Activated T-cell treated with anti-CD3 and anti-CD28 coated beads, Interleukin-2, amount 50 U/mL, for 4 hours (primary cell): Measurements from ENCODE around the gene ITPRIP. TPM values are rescaled to one million over a fixed set of nuclear protein-coding genes. Genes with fewer than 3 reads are reported as not detected.
A peak's percentile ranks its signal among the peaks of the same experiment; 100 is the strongest.

Experiments
- ATAC-seq, 2 donors: fragments of 200-7000 bp; cut with Tn5 transposase; one replicate each; pipeline ENCODE4 v1.10.0; 2021
- DNase-seq: peaks from one replicate; pipeline ENCODE4 v3.0.0-alpha.2; 2020
- H3K27me3 Mint-ChIP-seq: one replicate; pipeline ENCODE4 v1.8.0; 2021; ENCODE audit warnings: low read depth, mixed read lengths
- H3K36me3 Mint-ChIP-seq: one replicate; pipeline ENCODE4 v1.8.0; 2022; ENCODE audit warnings: mixed read lengths; ENCODE audit not compliant: insufficient read depth
- H3K4me1 Mint-ChIP-seq: one replicate; pipeline ENCODE4 v1.8.0; 2021; ENCODE audit warnings: low read depth, mixed read lengths
- H3K4me3 Mint-ChIP-seq: one replicate; pipeline ENCODE4 v1.8.0; 2021; ENCODE audit warnings: mild to moderate bottlenecking, moderate library complexity, mixed read lengths
- H3K9me3 Mint-ChIP-seq: one replicate; pipeline ENCODE4 v1.8.0; 2021; ENCODE audit warnings: mixed read lengths
- total RNA-seq, 3 donors: library from RNA; stranded (reverse); gene quantifications; one replicate each; pipeline ENCODE4 v1.2.1, GENCODE V29; 2021

ITPRIP gene
- total RNA-seq, 3 donors from 2014 or later = 18.1 to 21.9 (median 19.5) TPM

DNA sequence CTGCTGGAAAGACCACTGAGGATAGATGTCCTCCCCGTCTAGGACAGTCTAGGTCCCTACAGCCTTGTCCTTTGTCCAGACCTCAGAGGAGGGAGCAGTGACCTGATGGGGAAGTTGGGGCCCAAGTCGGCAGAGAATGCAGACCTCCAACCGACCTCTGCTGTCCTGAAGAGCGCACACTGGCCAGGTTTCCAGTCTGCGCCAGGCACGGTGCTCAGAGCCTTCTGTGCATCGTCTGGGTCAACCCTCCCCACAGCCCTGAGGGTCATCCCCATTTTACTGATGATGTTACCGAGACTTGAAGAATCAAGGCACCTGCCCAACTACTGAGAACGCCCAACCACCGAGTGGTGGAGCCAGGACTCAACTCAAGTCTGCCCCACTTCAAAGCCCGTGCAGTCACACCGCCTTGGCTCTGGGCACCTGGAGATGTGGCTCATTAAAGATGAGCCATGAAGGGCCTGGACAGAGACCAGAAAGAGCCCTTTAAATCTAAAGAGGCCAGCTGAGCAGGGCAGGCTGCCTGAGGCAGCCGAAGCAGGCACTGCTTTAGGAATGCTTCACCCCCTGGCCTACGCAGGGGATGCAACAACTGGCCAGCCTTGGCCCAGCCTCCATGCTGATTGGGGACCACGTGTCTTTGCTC is 4.4 kb downstream of the ITPRIP start:
- Mint-ChIP-seq H3K4me1 (peaks cover 80% of the 10 kb centered on the region), H3K9me3 (no peaks in the 10 kb centered on the region), H3K36me3 (peaks cover 13% of the 10 kb centered on the region), H3K27me3 (no peaks in the 10 kb centered on the region), H3K4me3 (peak overlapping the region; percentile 6)
- no peak for ATAC-seq
- no peak for DNase-seq

DNA sequence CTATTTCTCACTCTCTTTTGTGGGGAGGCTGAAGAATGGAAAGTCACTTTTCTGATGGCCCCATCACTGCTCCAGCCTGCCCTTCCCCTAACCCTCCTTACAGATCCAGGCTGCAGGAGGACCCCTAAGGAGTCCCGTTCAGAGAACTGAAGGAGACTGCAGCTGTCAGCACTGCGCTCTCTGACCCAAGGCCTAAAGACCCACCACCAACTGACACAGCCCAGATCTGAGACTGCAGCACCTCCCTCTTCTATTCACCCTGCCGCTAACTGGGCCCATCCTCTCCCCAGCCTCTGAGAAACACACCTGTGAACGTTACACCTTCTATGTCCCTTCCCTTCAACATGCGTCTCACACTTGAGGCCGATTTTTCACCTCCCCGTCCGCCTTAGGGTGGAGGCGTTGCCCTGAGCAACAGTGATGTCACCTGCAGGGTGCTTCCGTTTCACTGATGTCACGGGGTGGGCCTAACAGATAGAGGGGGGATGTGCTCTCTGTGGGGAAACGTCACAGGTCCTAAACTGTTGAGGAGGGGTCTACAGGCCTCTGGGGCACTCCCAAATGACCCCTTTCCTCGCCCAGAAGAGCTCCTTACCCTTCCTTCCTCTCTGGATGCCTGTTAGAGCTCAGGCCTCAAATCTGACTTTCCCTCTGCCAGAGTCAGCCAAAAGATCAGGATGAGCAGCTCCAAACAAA is 5.1 kb downstream of the ITPRIP start:
- Mint-ChIP-seq H3K9me3 (no peaks in the 10 kb centered on the region), H3K4me3 (peak overlapping the region; percentile 51), H3K36me3 (peaks cover 13% of the 10 kb centered on the region), H3K27me3 (no peaks in the 10 kb centered on the region), H3K4me1 (peaks cover 85% of the 10 kb centered on the region)
- no peak for ATAC-seq
- DNase-seq = peak; percentile 72

GRCh38 chr10:104332243-104333031 is 5.8 kb downstream of the ITPRIP start:
- Mint-ChIP-seq H3K36me3 (peaks cover 13% of the 10 kb centered on the region), H3K4me3 (peak overlapping the region; percentile 51), H3K4me1 (peaks cover 93% of the 10 kb centered on the region), H3K9me3 (no peaks in the 10 kb centered on the region), H3K27me3 (no peaks in the 10 kb centered on the region)
- DNase-seq = no peak
- ATAC-seq = no peak

- peaks cover 97% of the 10 kb centered on the region for H3K4me1 Mint-ChIP-seq
- H3K9me3 Mint-ChIP-seq = no peaks in the 10 kb centered on the region
- no peaks in the 10 kb centered on the region for H3K27me3 Mint-ChIP-seq
- DNase-seq (no peak), ATAC-seq (no peak)
- H3K36me3 Mint-ChIP-seq = peaks cover 15% of the 10 kb centered on the region
- H3K4me3 Mint-ChIP-seq = no peak overlapping the region
These were observed 6.9 kb downstream of the ITPRIP start for GRCh38 chr10:104331208-104331838.

DNA sequence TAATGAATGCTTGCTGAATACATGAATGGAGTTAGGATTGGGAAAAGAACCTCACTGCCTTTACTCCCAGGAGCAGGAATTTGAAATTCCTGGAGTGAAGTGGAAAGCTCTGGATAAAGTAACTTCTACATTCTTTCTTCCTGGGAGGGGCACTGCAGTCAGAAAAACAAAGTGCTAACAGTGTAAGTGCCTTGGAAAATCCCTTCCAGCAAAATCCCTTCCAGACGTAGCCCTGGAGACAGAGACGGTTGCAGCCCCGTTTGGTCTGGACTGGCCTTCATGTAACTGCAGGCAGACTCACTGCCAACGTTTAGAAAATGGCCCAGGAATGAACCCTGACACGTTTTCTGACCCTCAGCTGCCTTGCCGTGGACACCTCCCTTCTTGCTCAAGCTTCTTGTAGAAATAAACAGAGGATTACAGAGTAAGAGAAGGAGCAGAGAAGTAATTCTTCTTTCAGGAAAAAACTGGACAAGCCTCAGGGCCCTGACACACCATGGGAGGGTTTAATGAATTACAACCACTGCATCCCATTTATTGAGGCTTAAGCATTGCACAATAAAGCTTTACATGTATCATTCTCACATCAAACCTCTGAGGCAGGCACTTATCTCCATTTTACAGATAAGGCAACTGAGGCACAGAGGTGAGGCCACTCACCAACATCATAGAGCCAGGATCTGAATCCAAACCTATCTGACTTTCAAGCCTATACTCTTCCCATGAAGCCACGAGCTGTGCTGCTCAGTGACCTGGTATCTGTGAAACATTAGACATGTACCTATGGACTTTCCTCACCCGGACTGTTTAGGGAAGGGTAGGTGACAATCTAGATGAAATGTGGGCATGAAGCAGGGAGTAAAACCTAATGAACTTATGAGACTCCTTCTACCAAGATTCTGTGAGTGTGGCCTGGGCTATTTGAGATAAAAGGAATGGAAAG is 7.8 kb downstream of the ITPRIP start:
- ATAC-seq (no peak), DNase-seq (no peak)
- H3K36me3 Mint-ChIP-seq = peaks cover 15% of the 10 kb centered on the region
- no peaks in the 10 kb centered on the region for H3K27me3 Mint-ChIP-seq
- H3K4me1 Mint-ChIP-seq = peaks cover 97% of the 10 kb centered on the region
- no peaks in the 10 kb centered on the region for H3K9me3 Mint-ChIP-seq
- H3K4me3 Mint-ChIP-seq = no peak overlapping the region

- ATAC-seq (peak; percentile 1 to 3), DNase-seq (no peak)
- Mint-ChIP-seq H3K4me3 (peak overlapping the region; percentile 76), H3K4me1 (peaks cover 97% of the 10 kb centered on the region), H3K36me3 (peaks cover 13% of the 10 kb centered on the region), H3K27me3 (no peaks in the 10 kb centered on the region), H3K9me3 (no peaks in the 10 kb centered on the region)
These were observed 8.5 kb downstream of the ITPRIP start for GRCh38 chr10:104329735-104330134.

DNA sequence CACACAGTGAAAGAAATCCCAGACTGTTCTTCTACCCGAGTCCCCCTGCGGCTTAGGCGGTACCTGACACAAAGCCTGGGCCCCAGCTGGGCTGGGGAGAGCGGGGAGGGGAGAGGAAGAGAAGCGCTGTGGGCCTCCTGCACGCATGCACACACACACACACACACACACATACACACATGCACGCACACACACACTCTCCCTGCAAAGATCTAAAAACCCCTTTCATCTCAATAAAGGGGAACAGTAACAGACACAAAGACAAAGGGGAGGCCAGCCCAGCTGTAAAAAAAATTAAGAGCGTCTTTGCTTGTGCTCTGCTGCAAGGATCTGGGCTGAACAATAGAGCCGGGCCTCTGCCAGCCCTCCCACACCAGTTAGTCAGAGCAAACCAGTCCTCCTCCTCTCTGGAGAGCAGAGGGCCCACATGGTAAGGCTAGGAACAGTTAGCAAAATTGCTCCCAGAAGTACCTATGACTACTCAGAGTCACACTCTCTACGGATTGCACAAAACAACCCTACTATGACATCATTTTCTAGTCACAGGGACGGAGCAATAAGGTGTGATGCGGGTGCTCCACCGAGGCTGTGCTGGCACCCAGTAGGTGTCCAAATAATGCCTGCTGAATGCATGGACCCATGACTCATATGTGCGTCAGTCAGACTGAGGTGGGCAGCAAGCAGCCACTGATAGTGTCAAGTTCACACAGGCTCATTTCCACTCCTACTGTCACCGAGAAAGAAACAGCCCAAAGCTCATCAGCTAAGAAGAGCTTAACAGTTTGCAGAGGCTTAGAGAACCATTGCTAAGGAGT is 9.2 kb downstream of the ITPRIP start:
- peak overlapping the region; percentile 76 for H3K4me3 Mint-ChIP-seq
- H3K36me3 Mint-ChIP-seq = peaks cover 15% of the 10 kb centered on the region
- peak; percentile 89 for ATAC-seq
- H3K4me1 Mint-ChIP-seq = peaks cover 97% of the 10 kb centered on the region
- no peaks in the 10 kb centered on the region for H3K27me3 Mint-ChIP-seq
- no peaks in the 10 kb centered on the region for H3K9me3 Mint-ChIP-seq
- peak; percentile 74 for DNase-seq

DNA sequence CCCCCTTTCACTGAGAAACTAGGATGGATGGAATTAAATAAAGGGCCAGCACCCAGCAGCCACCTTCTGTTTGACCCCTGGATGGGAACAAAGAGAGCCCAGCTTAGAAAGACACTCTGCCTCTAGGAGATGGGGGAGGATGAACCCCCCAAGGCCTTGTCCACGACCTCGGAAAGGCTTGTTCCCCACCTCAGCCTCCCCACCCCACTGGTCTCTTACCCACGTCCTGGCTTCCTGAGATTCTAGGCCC is 9.7 kb downstream of the ITPRIP start:
- peaks cover 97% of the 10 kb centered on the region for H3K4me1 Mint-ChIP-seq
- no peaks in the 10 kb centered on the region for H3K9me3 Mint-ChIP-seq
- ATAC-seq (no peak), DNase-seq (no peak)
- H3K4me3 Mint-ChIP-seq = peak overlapping the region; percentile 76
- H3K36me3 Mint-ChIP-seq = peaks cover 16% of the 10 kb centered on the region
- H3K27me3 Mint-ChIP-seq = no peaks in the 10 kb centered on the region

DNA sequence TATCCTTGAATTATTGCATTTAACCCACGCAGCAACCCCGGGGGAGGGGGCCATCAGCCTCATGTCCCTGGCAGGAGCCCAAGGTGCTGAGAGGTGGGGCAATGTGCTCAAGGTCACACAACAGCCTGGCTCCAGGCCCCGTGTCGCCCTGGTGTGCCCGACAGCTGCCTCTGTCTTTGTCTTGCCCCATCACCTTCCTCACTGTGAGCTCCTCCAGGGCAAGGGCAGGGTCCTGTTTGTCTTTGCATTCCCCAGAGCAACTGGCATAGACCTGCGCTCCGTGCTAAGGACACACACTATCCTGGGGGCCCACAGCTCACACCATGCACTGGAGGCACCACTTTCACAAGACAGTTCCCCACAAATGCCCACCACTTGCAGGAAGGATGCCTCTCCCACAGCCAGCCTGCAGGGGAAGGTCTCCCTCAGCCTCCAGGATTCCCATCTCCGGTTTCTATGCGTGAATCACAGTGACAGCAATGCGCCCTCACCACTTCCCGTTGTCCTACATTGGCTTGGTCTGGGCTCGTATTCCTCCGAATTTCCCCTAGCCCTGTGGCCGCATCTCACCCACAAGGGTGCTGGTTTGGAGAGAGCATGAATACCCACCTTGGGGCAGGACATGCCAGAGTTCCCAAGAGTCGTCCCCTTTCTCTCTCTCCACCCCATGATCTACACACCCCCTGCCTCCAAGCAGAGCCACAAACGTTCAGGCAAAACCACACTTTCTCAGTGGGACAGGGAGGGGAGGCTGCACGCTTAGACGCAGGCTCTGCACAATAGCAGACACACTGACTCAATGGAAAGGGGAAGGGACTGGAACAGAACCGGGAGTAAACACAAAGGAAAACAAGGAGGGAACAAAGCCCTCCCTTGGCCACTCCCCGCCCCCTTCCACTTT is 10.3 kb downstream of the ITPRIP start:
- DNase-seq (no peak), ATAC-seq (no peak)
- H3K4me1 Mint-ChIP-seq = peaks cover 97% of the 10 kb centered on the region
- H3K9me3 Mint-ChIP-seq = no peaks in the 10 kb centered on the region
- peak overlapping the region; percentile 76 for H3K4me3 Mint-ChIP-seq
- peaks cover 13% of the 10 kb centered on the region for H3K36me3 Mint-ChIP-seq
- H3K27me3 Mint-ChIP-seq = no peaks in the 10 kb centered on the region

DNA sequence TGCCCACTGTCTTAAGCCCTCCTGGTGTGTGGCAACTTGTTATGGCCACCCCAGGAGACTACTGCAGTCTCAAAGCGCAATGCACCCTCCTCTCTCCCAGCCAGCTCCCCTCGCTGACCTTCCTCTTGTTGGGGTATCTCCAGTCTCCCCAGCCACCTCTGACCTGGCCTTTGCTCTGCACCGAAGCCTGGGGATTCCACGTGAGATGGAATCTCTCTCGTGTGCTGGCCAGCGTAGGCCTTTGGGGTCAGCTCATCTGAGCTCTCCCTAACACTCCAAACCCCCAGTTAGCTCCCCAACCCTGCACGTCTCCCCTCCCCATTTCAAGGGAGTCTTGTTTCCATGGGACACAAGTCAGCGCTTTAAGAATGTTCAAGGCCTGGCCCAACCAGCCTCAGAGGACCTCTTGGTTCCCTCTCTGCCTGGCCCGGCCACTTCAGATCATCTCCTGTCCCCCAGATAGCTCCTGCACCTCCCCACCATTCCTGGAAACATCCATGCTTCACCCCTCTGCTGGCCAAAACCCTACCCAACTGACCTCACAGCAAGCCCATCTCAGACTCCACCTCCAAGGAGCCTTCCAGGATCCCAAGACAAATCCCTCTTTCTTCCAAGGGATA is 11.2 kb downstream of the ITPRIP start:
- Mint-ChIP-seq H3K4me3 (peak overlapping the region; percentile 76), H3K36me3 (peaks cover 10% of the 10 kb centered on the region), H3K27me3 (no peaks in the 10 kb centered on the region), H3K9me3 (no peaks in the 10 kb centered on the region), H3K4me1 (peaks cover 99% of the 10 kb centered on the region)
- ATAC-seq (no peak), DNase-seq (no peak)

DNA sequence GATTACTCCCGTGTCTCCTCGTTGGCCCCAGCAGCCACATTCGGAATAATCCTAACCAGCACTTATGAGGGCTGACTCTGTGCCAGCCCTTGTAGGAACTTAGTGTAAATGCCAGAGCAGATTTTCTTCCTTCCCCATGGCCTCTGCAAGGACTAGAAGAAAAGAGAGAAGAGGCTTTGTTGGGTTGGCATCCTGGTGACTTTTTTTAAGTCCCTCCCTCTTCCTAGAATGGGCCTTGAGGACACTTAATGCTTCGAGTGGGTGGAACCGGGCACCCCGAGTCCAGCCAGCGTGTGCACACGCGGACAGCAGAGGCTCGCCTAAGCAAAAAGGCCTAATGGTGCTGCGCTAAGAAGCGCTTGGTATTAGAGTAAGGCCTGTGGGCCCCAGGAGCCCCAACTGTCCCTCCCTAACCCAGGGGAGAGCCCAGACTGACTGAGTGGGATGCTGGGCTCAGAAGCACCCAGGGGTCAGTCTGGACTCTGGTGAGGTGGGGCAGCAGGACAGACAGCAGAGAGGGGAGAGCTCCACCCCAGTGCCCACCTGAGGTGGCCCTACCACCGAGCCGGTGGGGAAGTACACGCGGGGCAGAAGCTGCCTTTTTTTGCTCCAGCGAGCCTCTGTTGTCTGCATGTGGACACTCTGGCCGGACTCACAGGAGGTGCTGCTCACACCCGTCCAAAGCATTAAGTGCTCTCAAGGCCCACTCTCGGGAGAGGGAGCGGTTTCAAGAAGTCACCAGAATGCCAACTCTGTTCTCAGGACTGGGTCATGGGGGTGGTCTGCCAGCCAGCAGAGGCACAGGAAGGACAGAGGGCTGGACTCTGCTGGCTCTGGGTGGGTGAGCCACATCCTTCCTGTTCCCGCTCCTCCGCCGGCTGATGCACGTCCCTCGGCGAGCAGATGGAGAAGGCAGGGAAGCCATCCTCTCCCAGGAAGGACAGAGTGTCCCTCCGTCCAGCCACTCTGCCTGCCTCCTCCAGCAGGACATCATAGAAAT is 12.5 kb downstream of the ITPRIP start:
- Mint-ChIP-seq H3K9me3 (no peaks in the 10 kb centered on the region), H3K4me1 (peaks cover 99% of the 10 kb centered on the region), H3K4me3 (peak overlapping the region; percentile 57), H3K36me3 (peaks cover 8% of the 10 kb centered on the region), H3K27me3 (no peaks in the 10 kb centered on the region)
- DNase-seq = no peak
- ATAC-seq = no peak
